NCI-H2081 (cell line): ENCODE measurements around the gene FAM111A.
"Not testable (repeated sequence)": the region's sequence is repeated elsewhere in the genome, so short reads cannot be mapped to it uniquely, and the experiment has no call there.

Source experiments
- DNase-seq, 2 experiments: peaks; one replicate each; lab custom pipeline; 2025; lab: John Stamatoyannopoulos, UW

The FAM111A gene, protein sequence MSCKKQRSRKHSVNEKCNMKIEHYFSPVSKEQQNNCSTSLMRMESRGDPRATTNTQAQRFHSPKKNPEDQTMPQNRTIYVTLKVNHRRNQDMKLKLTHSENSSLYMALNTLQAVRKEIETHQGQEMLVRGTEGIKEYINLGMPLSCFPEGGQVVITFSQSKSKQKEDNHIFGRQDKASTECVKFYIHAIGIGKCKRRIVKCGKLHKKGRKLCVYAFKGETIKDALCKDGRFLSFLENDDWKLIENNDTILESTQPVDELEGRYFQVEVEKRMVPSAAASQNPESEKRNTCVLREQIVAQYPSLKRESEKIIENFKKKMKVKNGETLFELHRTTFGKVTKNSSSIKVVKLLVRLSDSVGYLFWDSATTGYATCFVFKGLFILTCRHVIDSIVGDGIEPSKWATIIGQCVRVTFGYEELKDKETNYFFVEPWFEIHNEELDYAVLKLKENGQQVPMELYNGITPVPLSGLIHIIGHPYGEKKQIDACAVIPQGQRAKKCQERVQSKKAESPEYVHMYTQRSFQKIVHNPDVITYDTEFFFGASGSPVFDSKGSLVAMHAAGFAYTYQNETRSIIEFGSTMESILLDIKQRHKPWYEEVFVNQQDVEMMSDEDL

DNA sequence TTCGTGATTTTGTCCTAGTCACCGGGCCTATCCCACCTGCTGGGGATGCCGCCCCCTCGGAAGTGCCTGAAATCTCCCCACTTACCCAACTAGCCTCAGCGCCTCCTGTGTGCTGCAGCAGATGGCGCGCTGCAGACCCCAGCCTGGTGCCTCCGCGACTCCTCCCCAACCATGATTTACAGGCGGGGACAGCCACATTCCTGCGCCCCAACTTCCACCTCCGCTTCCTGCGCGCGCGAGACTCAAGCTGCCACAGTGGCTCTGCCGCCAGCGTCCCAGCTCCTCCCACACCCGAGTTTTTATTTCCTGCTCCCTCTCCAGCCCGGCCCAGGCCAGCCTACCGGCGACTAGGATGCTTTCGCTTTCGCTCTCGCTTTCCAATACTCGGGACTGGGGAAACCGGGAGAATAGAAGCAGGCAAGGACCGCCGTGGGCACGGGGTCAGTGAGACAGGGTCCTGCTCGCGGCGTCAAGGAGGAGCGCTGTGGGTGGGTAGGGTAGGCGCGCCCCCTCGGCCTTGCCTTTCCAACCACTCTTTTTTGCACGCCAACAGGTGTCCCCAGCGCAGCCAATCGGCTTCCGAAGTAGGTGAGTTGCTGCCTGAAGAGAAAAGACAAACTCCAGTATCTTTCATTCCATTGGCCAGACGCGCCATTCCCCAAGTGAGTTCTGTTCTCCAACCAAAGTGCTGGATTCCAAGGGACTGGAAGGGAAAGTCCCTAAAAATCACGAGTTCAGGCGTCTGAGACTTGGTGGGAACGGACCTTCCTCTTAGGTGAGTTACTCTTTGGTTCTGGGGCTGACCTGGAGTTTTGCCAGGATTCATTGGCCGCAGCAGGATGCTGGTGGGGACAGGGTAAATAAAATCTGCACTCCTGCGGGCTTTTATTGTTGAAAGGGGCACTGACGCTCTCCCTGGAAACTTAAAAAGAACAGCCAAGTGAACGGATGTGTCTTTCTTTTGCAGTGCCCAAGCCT lies at the start of gene FAM111A:
FAM111A (plus strand) TSS at position 327 of the 978 bp plus-strand sequence. CDS start 6,017 bp downstream, outside the sequence.
- peak; percentile 72 to 85 for DNase-seq

DNA sequence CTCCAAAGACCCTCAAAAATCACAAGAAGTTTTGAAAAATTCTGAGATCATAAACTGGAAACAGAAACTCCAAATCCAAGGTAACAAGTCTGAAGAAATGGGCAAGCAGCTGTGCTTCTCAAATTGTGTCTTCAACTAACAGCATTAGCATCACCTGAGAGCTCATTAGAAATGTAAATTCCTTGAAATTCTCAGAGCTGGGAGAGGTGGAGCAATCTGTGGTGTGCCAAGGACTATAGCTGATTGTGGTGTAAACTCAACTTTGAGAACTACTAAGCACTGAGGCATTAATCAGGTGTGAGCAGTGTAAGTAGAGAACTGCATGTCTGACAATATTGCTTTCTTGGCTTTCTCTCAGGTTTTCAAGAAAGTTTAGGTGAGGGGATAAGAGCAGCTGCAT lies 49.1 kb upstream of the FAM111A start:
- DNase-seq = not testable (repeated sequence)

DNA sequence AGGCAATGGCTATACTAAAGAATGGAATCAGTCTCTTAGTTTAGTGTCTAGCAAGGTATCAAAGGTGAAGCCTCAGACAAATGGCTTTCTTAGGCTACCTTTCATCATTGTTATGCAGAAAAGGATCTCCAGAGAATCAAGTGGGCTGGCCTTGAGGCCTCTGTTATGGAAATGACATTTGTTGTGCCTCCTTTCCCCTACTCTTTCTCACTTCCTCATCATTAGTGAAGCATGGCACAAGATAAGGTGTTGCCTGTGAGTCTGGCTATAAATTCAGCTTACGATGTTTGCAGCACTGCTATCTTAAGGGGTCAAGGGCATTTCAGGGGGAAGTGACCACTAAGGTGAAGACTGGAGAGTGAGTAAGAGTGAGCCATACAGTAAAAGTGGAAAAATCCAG lies 47.4 kb upstream of the FAM111A start:
- not testable (repeated sequence) for DNase-seq

DNA sequence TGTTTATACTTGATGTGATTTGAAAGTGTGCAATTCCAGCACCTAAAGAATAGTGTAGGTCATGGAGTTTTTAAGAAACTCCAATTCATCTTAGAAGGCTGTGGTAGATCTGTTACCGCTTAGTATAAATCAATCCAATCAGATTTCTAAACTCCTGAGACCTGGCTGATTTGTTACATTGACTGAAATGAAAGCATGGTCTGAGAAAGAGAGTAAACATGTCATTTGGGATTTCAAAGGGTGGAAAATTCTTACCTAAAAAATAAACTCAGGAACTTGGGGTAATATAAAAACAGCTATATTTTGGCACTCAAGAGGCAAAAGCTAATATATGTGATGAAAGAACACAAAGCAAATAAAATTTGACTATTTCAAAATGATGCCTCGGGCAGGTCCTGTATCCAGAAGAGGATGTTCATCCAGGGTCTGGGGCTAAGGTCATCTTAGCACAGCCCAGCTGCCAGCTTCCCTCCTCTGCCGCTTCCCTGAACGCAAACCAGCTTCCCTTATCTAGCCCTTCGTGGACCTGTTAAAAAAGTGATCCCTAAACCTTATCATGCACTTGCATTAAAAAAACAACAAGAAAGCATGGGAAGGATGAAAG lies 46.6 kb upstream of the FAM111A start:
- DNase-seq = not testable (repeated sequence)

DNA sequence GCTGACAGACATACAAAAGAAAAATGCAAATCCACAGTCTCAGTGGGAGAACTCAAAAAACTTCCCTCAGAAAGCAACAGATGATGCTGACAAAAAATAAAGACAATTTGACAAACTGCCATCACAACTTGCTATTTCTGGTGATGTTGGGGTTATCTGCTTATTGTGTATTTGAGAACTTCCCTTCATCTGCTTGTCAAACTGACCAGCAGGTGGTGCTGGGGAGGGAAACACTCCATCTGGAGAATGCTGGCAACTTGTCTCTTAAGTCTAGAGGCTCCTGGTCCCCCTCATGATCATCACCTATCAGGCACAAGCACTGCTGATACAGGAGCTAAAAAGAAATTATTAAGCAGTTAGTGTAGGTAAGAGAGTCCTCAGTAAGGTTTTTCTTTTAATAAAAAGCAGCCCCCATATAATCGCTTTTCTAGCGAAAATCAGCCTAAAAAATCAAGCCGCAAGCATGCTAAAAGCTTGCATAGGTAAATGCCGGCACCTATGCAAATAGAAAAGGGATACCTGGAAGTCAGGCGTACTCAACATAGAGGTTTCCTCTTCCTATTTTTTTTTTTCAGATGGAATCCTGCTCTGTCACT lies 45.4 kb upstream of the FAM111A start:
- DNase-seq = peak; percentile 3 to 27

DNA sequence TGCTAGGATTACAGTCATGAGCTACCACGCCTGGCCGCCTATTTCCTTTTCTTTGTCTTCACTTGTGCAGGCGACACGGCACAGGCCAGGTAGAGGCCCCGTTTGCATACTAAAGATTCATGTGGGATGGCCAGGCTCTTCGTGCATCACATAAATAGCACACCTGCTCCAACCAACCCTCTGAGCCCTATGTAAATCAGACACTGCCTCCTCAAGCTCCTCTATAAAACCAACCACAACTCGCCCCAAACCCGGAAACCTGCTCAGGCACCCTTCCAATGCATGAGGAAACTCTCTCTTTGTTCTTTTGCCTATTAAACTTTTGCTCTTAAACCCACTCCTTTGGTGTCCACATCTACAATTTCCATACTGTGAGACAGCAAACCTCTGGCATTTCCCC lies 44.7 kb upstream of the FAM111A start:
- DNase-seq = not testable (repeated sequence)

DNA sequence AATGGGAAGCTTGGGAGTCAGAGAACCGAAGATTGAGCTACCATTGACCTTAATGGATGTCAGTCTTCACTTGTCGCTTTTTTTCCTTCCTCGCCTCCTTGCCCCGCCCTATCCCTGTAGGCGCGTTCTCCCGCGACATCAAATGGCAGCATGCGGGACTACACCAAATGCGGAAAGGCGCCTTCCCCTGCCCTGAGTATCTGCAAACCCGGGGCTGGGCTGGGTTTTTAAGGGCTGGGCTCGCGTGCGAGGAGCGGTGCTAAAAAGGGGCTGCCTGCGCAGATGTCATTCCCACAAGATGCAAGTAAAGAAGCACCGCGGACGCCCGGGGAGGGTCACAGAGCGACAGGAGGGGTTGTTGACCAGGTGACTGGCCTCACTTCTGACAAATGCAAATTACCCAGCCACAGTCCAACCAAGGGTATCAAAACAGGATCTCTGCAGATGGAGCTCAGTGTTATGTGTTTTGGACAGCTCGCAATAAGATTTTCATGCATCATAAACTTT lies 40.3 kb upstream of the FAM111A start:
- peak; percentile 0 to 6 for DNase-seq

DNA sequence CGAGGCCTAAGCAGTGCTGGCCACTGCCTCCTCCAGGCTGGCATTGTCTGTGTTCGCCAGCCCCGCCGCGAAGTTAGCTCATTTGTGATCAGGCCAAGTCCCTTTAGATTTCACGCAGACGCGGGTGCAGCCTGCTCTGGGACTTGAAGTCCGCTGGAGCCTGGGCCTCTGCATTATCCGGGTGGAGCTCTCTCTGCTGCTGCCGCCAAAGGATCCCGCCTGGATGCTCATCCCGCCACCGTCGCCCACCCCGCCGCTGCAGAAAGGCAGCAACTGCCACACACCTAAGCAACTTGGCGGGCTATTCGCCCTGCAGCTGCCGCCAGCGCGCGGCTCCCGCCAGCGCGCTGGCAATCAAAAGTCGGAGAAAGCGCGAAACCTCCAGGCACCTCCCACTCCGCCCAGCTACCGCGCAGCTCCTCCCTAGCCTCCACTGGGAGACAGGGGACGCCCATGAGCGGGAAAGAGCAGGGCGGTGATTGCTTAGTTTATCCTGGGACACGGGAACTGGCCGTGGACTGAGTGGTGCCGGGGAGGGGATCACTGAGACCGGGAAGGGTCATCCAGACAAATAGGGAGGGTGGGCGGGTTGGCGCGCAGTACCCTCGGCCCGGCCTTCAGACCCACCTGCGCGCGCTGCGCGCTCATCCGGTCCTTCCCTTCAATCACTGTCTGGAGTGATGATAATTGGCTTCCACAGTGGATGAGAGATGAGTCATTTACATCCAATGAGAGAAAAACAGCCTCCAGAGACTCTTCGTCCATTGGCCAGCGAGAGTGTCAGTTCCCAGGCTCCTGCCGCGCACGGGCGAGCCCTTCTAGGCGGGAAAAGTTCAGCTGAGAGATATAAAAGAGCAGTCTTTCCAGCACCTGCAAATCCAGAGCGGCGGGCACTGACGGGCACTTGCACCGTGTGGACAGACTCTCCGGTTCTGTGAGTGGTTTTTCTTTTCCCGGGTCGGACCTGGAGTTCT lies 36.0 kb upstream of the FAM111A start, which contains the start of gene FAM111B:
FAM111B (plus strand) TSS at position 875 of the 974 bp plus-strand sequence. CDS start 2,389 bp downstream, outside the sequence.
- peak; percentile 91 to 98 for DNase-seq

DNA sequence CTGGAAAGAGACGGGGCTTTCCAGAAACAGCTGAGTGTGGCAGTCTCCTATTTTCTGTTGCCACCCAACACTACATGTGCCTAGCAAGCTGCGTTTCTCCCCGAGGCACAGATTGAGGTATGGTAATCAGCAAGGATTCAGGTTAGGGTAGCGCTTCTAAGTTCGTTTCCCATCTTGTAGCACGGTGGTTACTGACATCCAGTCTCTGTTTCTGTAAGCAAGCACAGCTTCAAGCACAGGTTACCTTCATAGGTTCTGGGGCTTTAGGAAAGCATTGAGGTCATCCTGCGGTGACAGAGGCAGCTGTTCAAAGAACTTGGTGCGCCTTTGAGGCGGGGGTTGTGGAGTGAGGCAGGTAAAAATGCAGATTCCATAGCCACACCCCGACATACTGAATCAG lies 34.9 kb upstream of the FAM111A start:
- peak in 1 of 2 experiments; percentile 36 for DNase-seq

DNA sequence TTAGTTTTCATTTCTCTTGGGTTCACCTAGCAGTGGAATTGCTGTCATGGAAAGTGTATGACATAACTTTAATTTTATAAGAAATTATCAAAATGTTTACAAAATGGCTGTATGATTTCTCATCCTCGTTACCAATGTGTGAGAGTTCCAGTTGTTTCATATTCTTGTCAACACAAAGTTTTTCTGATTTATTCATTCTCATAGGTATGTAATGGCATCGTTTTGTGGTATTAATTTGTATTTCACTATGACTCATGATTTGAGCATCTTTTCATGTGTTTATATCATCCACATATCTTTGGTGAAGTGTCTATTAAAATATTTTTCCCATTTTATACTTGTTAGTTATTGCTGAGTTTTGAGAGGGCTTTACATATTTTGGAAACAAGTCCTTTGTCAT lies 30.2 kb upstream of the FAM111A start:
- no peak for DNase-seq

DNA sequence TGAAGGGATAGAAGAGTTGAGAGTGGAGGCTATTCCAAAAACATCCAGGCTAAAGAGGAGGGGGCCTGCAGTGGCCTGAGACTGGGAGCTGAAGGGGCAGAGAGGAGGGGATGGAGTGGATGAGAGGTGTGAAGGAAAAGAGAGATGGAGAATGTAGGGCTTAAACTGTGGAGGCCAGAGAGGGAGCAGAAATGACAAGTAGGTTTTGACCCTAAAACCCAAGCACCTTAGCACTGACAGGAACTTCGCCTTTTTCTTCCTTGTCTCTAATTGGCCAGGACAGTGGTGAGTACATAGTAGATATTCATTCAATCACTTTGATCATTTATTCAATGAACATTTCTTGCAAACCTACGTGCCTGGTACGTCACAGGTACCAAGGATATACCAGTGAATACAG lies 28.3 kb upstream of the FAM111A start:
- no peak for DNase-seq

DNA sequence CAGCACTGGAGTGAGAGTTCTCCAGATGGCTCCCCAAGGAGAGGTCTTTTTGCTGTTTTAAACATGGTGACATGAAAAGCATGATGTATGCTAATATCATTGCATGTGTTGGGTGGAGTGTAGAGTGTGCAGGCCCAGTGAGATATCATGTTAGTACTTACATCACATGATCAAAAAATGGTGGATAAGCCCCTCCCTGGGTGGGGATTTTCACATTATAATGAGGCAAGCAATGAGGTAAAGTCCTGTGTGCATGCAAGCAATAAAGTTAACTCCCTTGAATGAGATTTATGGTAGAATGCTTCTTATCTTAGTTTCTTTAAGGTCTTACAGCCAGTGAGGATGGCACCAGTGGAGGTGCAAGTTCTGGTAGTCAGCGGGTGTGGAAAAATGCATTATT lies 27.1 kb upstream of the FAM111A start:
- no peak for DNase-seq

DNA sequence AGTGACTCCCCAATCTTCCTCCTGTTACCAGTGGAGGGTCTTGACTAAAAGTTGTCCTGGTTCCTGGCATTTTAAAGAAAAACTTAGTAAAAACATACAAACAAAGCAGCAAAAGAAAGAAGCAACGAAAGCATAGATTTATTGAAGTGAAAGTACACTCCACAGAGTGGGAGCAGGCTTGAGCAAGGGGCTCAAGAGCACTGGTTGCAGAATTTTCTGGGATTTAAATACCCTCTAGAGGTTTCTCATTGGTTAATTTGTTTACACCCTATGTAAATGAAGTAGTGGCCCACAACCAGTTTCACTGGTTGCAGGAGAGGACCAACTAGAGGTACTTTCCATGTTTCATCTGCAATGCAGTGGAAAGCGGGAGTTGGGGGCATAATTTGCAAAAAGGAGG lies 24.9 kb upstream of the FAM111A start:
- no peak for DNase-seq

DNA sequence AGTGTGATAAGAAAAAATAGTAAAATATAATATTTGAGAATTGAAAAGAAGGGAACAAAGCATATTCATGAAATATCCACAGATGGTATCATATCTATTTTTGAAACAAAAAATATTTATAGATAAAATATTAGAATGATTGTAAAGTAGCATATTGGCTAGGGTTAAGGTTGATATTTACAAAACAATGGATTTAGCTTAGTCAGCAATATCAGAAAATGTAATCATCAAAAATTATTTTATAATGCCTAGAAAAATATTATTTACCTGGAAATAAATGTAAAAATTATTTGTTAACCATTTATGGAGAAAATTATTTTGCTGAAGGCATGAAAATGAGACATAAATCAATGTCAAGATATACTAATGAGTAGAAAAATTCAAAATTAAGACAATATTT lies 22.8 kb upstream of the FAM111A start:
- DNase-seq = no peak

DNA sequence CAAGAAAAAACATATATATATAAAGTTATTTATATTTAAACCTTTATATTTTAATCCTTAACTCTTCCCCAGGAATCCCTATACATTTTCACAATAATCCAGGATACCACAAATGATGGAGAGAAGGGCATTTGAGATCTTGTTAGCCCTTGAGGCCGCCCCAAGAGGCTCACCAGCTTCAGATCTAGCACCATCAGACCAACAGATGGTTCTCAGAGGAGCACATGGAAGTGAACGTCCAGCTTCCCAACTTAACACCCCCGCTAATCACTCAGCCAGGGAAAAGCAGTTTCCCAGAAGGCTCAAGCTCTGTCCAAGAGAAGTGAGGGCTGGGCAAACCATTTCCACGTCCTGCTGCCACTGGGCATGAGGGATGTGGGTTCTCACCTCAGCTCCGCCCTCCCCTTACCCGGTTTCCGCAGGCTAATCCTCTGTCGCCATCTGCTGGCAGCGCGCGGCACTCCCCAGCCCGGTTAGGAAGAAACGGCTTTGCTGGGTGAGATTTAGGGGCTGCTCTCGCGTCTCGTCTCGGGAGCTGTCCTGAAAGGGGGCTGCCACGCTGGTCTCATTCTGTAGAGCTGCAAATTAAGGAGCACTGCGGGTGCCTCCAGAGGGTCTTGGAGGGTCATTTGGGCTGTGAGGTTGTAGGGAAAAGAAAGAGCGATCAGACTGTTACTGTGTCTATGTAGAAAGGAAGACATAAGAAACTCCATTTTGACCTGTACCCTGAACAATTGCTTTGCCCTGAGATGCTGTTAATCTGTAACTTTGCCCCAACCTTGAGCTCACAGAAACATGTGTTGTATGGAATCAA lies 6.8 kb upstream of the FAM111A start:
- DNase-seq = peak; percentile 55 to 69

DNA sequence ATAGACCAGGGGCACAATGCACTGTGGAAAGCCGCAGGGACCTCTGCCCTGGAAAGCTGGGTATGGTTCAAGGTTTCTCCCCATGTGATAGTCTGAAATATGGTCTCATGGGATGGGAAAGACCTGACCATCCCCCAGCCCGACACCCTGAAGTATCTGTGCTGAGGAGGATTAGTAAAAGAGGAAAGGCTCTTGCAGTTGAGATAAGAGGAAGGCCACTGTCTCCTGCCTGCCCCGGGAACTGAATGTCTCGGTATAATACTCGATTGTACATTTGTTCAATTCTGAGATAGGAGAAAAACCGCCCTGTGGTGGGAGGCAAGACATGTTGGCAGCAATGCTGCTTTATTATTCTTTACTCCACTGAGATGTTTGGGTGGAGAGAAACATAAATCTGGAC lies 6.1 kb upstream of the FAM111A start:
- not testable (repeated sequence) for DNase-seq

DNA sequence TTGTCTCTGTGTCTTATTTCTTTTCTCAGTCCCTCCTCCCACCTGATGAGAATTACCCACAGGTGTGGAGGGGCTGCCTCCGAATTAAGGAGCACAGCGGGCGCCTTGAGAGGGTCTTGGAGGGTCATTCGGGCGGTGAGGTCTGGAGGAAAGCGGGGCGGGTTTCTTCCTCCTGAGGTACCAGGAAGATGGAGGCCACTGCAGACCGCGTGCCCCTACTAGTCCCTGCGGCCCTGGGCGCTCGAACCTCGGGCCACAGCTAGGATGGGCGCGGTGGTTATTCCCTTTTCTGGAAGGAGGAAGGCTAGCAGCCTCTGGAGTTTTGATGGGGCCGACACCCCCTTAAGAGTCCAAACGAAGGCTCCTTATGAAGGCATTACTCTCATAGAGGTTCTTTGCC lies 5.5 kb upstream of the FAM111A start:
- DNase-seq = no peak

DNA sequence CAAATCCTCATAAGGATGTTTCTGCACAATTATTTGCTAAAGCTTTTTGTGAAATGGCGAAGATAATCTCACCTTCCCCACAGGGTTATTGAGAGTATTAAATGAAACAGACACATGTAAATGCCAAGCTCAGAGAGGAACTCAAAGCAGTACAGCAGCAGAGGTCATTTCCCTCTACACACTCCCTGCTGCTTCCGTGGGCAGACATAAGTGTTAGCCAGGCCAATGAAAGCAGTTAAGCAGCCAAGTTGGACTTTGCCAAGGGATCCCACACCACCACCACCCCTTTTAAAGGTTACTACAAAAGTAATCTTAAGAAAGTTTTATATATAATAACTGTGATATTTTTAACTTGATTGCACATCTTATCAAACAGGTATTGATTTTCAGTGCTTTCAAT lies 4.0 kb upstream of the FAM111A start:
- no peak for DNase-seq

DNA sequence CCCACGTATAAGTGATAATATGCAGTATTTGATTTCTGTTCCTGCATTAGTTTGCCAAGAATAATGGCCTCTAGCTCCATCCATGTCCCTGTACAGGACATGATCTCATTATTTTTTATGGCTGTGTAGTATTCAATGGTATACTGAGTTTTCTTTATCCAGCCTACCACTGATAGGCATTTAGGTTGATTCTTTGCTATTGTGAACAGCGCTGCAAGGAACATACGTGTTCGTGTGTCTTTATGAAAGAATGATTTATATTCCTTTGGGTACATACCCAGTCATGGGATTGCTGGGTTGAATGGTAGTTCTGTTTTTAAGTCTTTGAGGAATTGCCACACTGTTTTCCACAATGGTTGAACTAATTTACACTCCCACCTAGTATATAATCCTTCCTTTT lies 1.5 kb upstream of the FAM111A start:
- DNase-seq = no peak
